ENCODE measurements around the gene MTCL3.

Gene MTCL3

DNA sequence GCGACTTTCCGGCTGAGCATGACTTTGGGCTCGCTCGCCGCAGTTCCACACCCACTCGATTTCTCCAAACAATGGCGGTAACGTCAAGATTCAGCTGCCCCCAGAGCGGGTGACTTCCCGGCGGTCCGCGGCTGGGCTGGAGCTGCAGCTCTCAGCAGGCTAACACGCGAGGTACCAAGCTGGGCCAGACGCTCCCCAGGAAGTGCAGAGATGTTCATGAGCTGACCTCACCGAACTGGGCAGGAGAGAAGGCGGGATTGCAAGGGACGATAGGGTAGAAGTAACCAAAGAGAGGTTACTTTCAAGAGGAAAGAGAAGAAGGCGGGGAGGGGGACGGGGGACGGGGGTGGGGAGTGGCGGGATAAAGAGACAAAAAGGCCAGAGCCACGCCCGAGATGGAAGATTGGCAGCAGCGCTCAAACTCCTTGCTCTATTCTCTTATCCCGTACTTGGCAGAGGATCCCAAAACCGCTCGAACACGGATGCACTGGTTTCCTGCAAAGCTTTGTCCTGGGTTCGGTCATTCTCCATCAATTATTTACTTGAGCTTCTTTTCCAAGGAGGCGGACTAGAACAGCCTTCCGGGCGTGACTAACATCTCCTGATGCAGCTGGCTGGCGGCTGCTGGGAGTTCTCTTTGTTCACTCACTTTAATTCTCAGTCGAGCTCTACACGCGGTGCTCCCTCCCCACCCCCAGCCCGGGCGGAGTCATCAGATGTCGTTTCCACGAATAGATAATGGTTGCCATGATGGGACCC lies at the start of gene MTCL3:
TSS of gene MTCL3 (minus strand) at position 626 of the 759 bp plus-strand sequence.
- Histone ChIP-seq H3K36me3 (ENCODE audit: control insufficient read depth in 1 of 2, insufficient read depth in 2 of 2, low read length in 2 of 2) (no peaks in the 10 kb centered on the region), H3K4me1 (ENCODE audit: control insufficient read depth in 1 of 2, insufficient read depth in 2 of 2, low read length in 2 of 2) (peaks cover 0 to 23% of the 10 kb centered on the region in 2 donors), H3K9me3 (ENCODE audit: control insufficient read depth in 1 of 2, low read length in 2 of 2) (peaks cover 0 to 8% of the 10 kb centered on the region in 2 donors), H3K27me3 (ENCODE audit: low read depth, low read length) (peaks cover 32% of the 10 kb centered on the region), H3K4me3 (ENCODE audit: low read depth in 1 of 2, low read length in 2 of 2) (no peak within 1 kb of the TSS), H3K27ac (ENCODE audit: low read length) (no peak within 1 kb of the TSS)

DNA sequence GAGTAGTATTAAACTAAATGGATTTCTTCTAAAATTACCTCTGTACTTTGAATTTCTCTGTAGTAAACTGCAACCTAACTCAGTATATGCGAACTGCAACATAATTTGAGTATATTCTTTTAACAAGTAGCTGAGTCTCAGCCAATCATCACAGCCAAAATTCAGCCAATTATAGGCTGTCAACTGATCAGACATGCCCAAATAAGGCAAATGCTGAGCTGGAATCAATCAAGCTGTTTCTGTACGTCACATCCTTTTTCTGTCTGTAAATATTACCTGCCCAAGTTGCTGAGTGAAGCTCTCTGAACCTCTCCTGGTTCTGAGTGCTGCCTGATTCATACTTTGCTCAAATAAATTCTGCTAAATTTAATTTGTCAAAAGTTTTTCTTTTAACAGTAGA lies 48.3 kb upstream of the MTCL3 start:
- H3K27me3 ChIP-seq (ENCODE audit: low read depth, low read length) = no peaks in the 10 kb centered on the region
- H3K4me1 ChIP-seq (ENCODE audit: control insufficient read depth in 1 of 2, insufficient read depth in 2 of 2, low read length in 2 of 2) = no peaks in the 10 kb centered on the region
- peaks cover 0 to 2% of the 10 kb centered on the region in 2 donors for H3K9me3 ChIP-seq (ENCODE audit: control insufficient read depth in 1 of 2, low read length in 2 of 2)
- H3K27ac ChIP-seq (ENCODE audit: low read length) = no peak overlapping the region
- H3K36me3 ChIP-seq (ENCODE audit: control insufficient read depth in 1 of 2, insufficient read depth in 2 of 2, low read length in 2 of 2) = no peaks in the 10 kb centered on the region
- H3K4me3 ChIP-seq (ENCODE audit: low read depth in 1 of 2, low read length in 2 of 2) = no peak overlapping the region

DNA sequence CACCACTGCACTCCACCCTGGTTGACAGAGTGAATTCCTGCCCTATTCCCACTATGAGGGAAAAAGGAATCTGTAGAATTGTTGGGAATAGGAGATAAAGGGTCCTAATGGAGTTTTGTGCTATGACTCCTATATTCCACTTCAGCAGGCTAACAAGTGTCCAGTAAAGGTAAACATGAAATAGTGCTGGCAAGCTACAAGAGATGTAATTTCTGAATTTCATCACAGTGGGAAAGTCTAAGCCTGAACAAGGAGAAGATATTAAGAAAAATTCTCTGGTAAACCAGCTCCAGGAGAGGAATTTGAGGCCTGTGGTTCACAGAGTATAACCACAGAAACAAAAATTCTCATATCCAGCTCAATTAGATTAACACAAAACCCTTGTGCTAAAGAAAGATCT lies 47.5 kb upstream of the MTCL3 start:
- Histone ChIP-seq H3K9me3 (ENCODE audit: control insufficient read depth in 1 of 2, low read length in 2 of 2) (peaks cover 0 to 2% of the 10 kb centered on the region in 2 donors), H3K36me3 (ENCODE audit: control insufficient read depth in 1 of 2, insufficient read depth in 2 of 2, low read length in 2 of 2) (no peaks in the 10 kb centered on the region), H3K4me1 (ENCODE audit: control insufficient read depth in 1 of 2, insufficient read depth in 2 of 2, low read length in 2 of 2) (no peaks in the 10 kb centered on the region), H3K27me3 (ENCODE audit: low read depth, low read length) (no peaks in the 10 kb centered on the region), H3K4me3 (ENCODE audit: low read depth in 1 of 2, low read length in 2 of 2) (no peak overlapping the region), H3K27ac (ENCODE audit: low read length) (no peak overlapping the region)

DNA sequence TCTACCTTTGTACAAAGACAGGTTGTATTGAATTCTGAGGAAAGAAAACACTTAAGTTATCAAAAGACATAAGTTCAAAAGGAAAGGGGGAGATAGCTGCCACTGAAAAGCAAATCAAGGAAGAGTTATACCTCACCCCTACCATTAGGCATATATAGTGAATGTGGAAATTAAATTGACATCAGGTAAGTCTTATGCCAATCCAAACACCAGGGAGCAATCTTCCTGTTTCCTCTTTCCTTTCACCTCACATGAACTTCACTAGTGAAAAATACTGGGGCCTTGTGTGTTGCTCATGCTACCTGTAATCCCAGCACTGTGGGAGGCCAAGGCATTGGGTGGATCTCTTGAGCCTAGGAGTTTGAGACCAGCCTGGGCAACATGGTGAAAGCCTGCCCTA lies 47.0 kb upstream of the MTCL3 start:
- Histone ChIP-seq H3K36me3 (ENCODE audit: control insufficient read depth in 1 of 2, insufficient read depth in 2 of 2, low read length in 2 of 2) (no peaks in the 10 kb centered on the region), H3K27ac (ENCODE audit: low read length) (no peak overlapping the region), H3K27me3 (ENCODE audit: low read depth, low read length) (no peaks in the 10 kb centered on the region), H3K9me3 (ENCODE audit: control insufficient read depth in 1 of 2, low read length in 2 of 2) (peaks cover 0 to 2% of the 10 kb centered on the region in 2 donors), H3K4me3 (ENCODE audit: low read depth in 1 of 2, low read length in 2 of 2) (no peak overlapping the region), H3K4me1 (ENCODE audit: control insufficient read depth in 1 of 2, insufficient read depth in 2 of 2, low read length in 2 of 2) (no peaks in the 10 kb centered on the region)

DNA sequence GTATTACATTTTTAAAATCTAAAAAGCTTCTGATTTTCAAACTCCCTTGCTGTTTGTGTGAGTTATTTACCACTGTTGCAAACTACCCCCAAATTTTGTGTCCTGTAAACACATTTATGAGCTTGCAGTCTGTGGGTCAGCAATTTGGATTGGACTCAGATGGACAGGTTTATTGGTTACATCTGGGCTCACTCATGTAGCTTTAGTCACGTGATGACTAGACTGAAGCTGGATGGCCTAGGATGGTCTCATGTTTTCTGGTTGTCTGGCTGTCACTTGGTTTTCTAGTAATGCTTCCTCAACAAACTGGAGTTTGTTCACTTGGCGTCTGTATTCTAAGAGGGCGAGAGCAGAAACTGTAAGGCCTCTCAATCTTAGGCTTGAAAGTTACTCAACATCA lies 45.6 kb upstream of the MTCL3 start:
- H3K9me3 ChIP-seq (ENCODE audit: control insufficient read depth in 1 of 2, low read length in 2 of 2) = peaks cover 0 to 2% of the 10 kb centered on the region in 2 donors
- no peaks in the 10 kb centered on the region for H3K27me3 ChIP-seq (ENCODE audit: low read depth, low read length)
- H3K36me3 ChIP-seq (ENCODE audit: control insufficient read depth in 1 of 2, insufficient read depth in 2 of 2, low read length in 2 of 2) = no peaks in the 10 kb centered on the region
- H3K4me1 ChIP-seq (ENCODE audit: control insufficient read depth in 1 of 2, insufficient read depth in 2 of 2, low read length in 2 of 2) = no peaks in the 10 kb centered on the region
- no peak overlapping the region for H3K27ac ChIP-seq (ENCODE audit: low read length)
- H3K4me3 ChIP-seq (ENCODE audit: low read depth in 1 of 2, low read length in 2 of 2) = no peak overlapping the region

DNA sequence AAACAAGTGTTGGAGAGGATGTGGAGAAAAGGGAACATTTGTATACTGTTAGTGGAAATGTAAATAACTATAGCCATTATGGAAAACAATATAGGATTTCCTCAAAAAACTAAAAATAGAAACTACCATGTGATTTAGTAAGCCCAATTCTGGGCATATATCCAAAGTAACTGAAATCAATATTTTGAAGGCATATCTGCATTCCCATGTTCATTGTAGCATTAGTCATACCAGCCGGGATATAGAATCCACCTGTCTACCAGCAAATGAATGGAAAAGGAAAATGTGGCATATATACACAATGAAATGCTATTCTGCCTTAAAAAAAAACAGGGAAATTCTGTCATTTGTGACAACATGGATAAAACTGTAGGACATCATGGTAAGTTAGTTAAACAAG lies 42.5 kb upstream of the MTCL3 start:
- no peaks in the 10 kb centered on the region for H3K9me3 ChIP-seq (ENCODE audit: control insufficient read depth in 1 of 2, low read length in 2 of 2)
- H3K4me3 ChIP-seq (ENCODE audit: low read depth in 1 of 2, low read length in 2 of 2) = no peak overlapping the region
- H3K36me3 ChIP-seq (ENCODE audit: control insufficient read depth in 1 of 2, insufficient read depth in 2 of 2, low read length in 2 of 2) = no peaks in the 10 kb centered on the region
- H3K27me3 ChIP-seq (ENCODE audit: low read depth, low read length) = no peaks in the 10 kb centered on the region
- no peaks in the 10 kb centered on the region for H3K4me1 ChIP-seq (ENCODE audit: control insufficient read depth in 1 of 2, insufficient read depth in 2 of 2, low read length in 2 of 2)
- no peak overlapping the region for H3K27ac ChIP-seq (ENCODE audit: low read length)

DNA sequence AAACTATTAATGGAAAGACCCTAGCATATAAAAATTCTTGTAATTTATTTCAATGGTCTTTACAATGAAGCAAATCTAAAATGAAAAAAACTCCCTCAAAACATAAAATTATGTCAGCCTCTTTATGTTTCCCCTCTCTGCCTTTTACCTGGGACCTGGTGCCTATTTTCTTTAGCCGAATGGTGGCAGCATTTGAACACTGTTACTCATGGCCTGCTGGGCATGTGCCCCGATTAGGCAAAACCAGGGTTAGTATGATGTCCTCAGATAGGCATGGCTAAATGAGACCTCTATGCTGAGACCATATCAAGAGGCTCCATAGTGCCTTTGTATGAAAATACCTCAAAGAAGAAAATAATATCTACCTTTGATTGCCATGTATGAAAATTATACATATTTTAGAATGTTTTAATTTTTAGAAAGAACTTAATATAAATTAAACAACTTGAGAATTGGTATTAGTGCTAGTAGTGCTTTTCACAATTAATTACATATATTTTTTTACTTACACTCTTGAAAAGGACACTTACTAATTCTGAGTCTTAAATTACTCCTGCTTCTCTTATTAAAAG lies 35.4 kb upstream of the MTCL3 start:
- Histone ChIP-seq H3K9me3 (ENCODE audit: control insufficient read depth in 1 of 2, low read length in 2 of 2) (no peaks in the 10 kb centered on the region), H3K4me3 (ENCODE audit: low read depth in 1 of 2, low read length in 2 of 2) (no peak overlapping the region), H3K27me3 (ENCODE audit: low read depth, low read length) (no peaks in the 10 kb centered on the region), H3K27ac (ENCODE audit: low read length) (no peak overlapping the region), H3K36me3 (ENCODE audit: control insufficient read depth in 1 of 2, insufficient read depth in 2 of 2, low read length in 2 of 2) (no peaks in the 10 kb centered on the region), H3K4me1 (ENCODE audit: control insufficient read depth in 1 of 2, insufficient read depth in 2 of 2, low read length in 2 of 2) (no peaks in the 10 kb centered on the region)

DNA sequence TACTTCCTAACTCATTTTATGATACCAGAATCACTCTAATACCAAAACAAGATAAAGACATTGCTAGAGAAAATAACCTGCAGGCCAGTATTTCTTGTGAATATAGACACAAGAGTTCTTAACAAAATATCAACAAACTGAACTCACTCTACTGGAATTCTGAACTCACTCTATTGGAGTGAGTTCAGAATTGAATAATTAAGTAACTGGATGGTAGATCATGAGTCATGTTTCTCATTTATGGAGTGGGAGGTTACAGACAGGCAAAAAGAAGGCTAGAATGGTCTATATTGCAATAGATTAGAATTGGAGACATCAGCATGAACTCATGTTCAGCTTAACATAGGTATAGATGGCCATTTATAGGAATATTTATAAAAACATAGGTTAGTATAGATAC lies 31.3 kb upstream of the MTCL3 start:
- no peaks in the 10 kb centered on the region for H3K36me3 ChIP-seq (ENCODE audit: control insufficient read depth in 1 of 2, insufficient read depth in 2 of 2, low read length in 2 of 2)
- H3K27me3 ChIP-seq (ENCODE audit: low read depth, low read length) = no peaks in the 10 kb centered on the region
- no peak overlapping the region for H3K27ac ChIP-seq (ENCODE audit: low read length)
- H3K4me3 ChIP-seq (ENCODE audit: low read depth in 1 of 2, low read length in 2 of 2) = no peak overlapping the region
- H3K9me3 ChIP-seq (ENCODE audit: control insufficient read depth in 1 of 2, low read length in 2 of 2) = no peaks in the 10 kb centered on the region
- no peaks in the 10 kb centered on the region for H3K4me1 ChIP-seq (ENCODE audit: control insufficient read depth in 1 of 2, insufficient read depth in 2 of 2, low read length in 2 of 2)

DNA sequence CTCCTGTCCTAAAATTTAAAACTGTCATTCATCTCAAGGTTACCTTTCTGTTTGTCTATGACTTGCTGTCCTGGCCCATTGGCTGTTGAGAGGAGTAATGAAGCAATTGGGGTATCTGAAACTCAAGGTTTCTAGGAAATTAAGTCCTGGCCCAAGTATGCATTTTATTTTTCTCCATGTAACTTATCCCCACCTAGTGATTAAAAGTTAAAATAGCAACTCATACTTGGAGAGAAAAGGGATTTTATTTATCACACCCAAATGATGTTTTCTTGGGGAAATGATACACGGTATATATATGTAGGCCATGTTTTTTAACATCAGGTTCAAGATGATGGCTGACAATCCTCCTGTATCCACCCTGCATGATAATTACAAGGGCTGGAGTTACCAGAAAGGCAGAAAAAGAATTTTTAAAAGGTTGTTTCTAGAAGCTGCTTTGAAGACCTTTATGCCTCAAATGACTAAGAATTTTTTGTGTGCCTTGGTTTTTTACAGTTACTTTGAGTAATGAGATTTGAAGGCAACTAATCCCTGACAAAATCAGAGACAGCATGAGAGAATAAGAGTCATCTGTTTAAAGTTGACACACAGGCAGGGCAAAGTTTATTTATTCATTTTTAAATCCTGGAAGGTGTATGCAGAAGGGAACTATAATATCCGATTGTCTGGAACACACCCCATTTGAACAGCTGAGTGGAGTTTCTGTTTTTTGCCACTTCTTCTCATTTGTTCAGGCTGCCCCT lies 28.9 kb upstream of the MTCL3 start:
- no peak overlapping the region for H3K27ac ChIP-seq (ENCODE audit: low read length)
- no peaks in the 10 kb centered on the region for H3K9me3 ChIP-seq (ENCODE audit: control insufficient read depth in 1 of 2, low read length in 2 of 2)
- H3K27me3 ChIP-seq (ENCODE audit: low read depth, low read length) = no peaks in the 10 kb centered on the region
- no peaks in the 10 kb centered on the region for H3K36me3 ChIP-seq (ENCODE audit: control insufficient read depth in 1 of 2, insufficient read depth in 2 of 2, low read length in 2 of 2)
- H3K4me1 ChIP-seq (ENCODE audit: control insufficient read depth in 1 of 2, insufficient read depth in 2 of 2, low read length in 2 of 2) = no peaks in the 10 kb centered on the region
- no peak overlapping the region for H3K4me3 ChIP-seq (ENCODE audit: low read depth in 1 of 2, low read length in 2 of 2)

DNA sequence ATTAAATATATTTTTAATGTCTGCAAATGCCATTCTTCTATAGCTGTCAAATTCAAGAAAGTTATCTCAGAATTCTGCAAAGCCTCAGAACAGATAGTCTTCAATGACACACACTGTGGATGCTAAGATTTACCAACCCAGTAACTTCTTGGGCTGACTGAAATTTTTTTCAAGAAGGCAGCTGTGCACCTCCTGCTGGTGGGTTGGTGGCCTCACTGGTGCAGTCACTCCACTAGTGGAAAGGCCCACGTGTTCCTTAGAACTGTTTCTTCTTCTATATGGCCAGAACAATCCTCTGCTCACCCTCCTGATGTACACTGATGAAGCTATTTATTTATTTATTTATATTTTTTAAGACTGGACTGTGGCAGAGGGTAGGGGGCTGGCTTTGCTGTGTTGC lies 28.1 kb upstream of the MTCL3 start:
- Histone ChIP-seq H3K4me1 (ENCODE audit: control insufficient read depth in 1 of 2, insufficient read depth in 2 of 2, low read length in 2 of 2) (no peaks in the 10 kb centered on the region), H3K36me3 (ENCODE audit: control insufficient read depth in 1 of 2, insufficient read depth in 2 of 2, low read length in 2 of 2) (no peaks in the 10 kb centered on the region), H3K4me3 (ENCODE audit: low read depth in 1 of 2, low read length in 2 of 2) (no peak overlapping the region), H3K27ac (ENCODE audit: low read length) (no peak overlapping the region), H3K27me3 (ENCODE audit: low read depth, low read length) (no peaks in the 10 kb centered on the region), H3K9me3 (ENCODE audit: control insufficient read depth in 1 of 2, low read length in 2 of 2) (no peaks in the 10 kb centered on the region)

DNA sequence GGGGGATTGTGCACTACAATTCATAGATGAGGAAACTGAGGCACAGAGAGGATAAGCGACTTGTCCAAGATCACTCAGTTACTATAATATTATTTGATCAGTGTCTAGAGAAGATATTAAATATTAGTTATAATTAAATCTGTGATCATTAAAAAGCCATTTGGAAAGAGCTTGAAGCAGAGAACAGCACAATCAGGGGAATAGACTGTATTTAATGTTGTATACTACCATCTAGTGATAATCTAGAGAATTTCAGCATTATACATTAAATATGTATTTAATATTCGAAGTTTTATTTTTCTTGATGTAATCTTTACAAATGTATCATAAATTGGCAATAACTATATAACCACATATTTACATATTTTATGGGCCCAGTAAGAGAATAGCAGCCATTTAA lies 20.1 kb upstream of the MTCL3 start:
- no peak overlapping the region for H3K27ac ChIP-seq (ENCODE audit: low read length)
- H3K27me3 ChIP-seq (ENCODE audit: low read depth, low read length) = no peaks in the 10 kb centered on the region
- no peaks in the 10 kb centered on the region for H3K36me3 ChIP-seq (ENCODE audit: control insufficient read depth in 1 of 2, insufficient read depth in 2 of 2, low read length in 2 of 2)
- no peaks in the 10 kb centered on the region for H3K4me1 ChIP-seq (ENCODE audit: control insufficient read depth in 1 of 2, insufficient read depth in 2 of 2, low read length in 2 of 2)
- H3K9me3 ChIP-seq (ENCODE audit: control insufficient read depth in 1 of 2, low read length in 2 of 2) = no peaks in the 10 kb centered on the region
- H3K4me3 ChIP-seq (ENCODE audit: low read depth in 1 of 2, low read length in 2 of 2) = no peak overlapping the region

All from muscle layer of duodenum (tissue), 2 donors.